GM20000 (cell line): ENCODE data around the gene GPC3.

Experiments used
- DNase-seq: peaks from one replicate; pipeline ENCODE4 v3.0.0; 2012; ENCODE audit warnings: low spot score
- CTCF ChIP-seq: IDR thresholded peaks from 2 replicates; pipeline ENCODE4 v1.5.1; 2012; ENCODE audit warnings: mild to moderate bottlenecking, control low read depth; ENCODE audit errors: extremely low read depth, missing control alignments

Gene GPC3

DNA sequence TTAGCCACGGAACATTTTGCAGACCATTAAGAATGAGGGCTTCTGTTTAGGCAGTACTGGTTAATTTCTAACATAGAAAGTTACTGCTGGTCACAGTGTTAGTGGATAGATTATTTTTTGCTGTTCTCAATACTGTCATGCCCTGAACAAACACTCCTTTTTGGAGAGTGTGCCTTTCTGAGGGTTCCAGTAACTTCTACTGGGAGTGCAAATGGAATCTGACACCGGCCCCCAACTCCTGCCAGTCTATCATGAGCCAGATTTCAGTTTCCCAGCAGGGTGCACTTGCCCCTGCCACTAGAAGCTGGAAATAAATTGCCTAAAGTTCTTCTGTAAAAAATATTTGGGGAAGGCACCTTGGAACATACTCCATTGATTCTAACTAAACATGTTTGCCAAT, 345.7 kb downstream of the GPC3 start:
- DNase-seq: no peak

GRCh38 chrX:133638285-133638684, 347.1 kb downstream of the GPC3 start:
- DNase-seq: no peak
- no peak for TF ChIP-seq CTCF

More for the DNA sequence above, 345.7 kb downstream of the GPC3 start:
- no peak for TF ChIP-seq CTCF

- DNase-seq: no peak
- TF ChIP-seq CTCF: no peak
Observed at GRCh38 chrX:133637765-133638164, 347.6 kb downstream of the GPC3 start.

- no peak for DNase-seq
- no peak for TF ChIP-seq CTCF
Observed at GRCh38 chrX:133636009-133636408, 349.4 kb downstream of the GPC3 start.

GRCh38 chrX:133634416-133634815, 351.0 kb downstream of the GPC3 start:
- TF ChIP-seq CTCF: no peak
- DNase-seq: no peak

DNA sequence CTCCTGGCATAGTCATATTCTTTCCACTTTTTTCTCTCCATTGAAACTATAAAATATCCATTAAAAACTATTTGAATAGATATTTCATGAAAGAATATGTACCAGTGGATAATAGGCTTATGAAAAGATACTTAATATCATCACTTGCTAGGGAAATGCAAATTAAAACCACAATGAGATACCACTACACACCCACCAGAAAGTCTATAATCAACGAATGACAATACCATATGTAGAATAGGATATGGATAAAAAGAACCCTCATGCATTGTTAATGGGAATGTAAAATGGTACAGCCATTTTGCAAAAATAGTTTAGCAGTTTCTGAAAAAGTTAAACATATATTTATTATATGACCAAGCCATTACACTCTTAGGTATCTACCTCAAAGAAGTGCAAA, 351.4 kb downstream of the GPC3 start:
- TF ChIP-seq CTCF: no peak
- DNase-seq: no peak

DNA sequence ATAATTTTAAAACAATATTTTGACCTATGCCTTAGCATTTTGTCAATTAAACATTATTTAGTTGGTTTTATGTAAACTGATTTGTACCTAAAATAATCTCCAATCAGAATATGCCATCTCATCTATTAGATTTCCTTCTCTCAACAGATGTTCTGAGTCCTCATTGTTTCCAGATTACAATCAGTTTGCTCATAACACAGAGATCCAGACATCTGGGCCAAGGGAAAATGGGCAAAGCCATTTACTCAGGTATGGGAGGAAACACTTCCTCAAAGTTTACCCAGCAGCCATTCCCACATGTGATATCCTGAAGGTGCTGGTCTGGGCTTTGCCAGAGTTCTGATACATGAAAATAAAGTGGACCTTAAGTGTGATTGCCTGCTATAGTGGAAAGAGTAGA, 352.2 kb downstream of the GPC3 start:
- DNase-seq: no peak
- no peak for TF ChIP-seq CTCF
